Left lung (tissue), 10 donors: ENCODE data around the gene C10orf143. TPM values are rescaled to one million over a fixed set of nuclear protein-coding genes. Genes with fewer than 3 reads are reported as not detected.

ENCODE experiments used
- ATAC-seq: fragments of 200-7000 bp; cut with Tn5 transposase; one replicate; pipeline ENCODE4 v1.9.1; 2020; ENCODE audit warnings: moderate library complexity
- DNase-seq, 4 donors: peaks; one replicate each; pipeline ENCODE4 v3.0.0-alpha.2; 2013 to 2020
- H3K27ac ChIP-seq, 2 donors: fragments of 200-600 bp; sonication (generic) in 1 of 2; one replicate each; pipeline versions ENCODE4 v1.5.0 to v1.8.0; 2020 to 2021
- H3K27me3 ChIP-seq, 2 donors: fragments of 200-600 bp; sonication (generic) in 1 of 2; one replicate each; pipeline versions ENCODE4 v1.5.0 to v1.8.0; 2020 to 2021
- H3K36me3 ChIP-seq, 2 donors: fragments of 200-600 bp; sonication (generic) in 1 of 2; one replicate each; pipeline versions ENCODE4 v1.5.0 to v1.8.0; 2020 to 2021
- H3K4me1 ChIP-seq, 2 donors: fragments of 200-600 bp; one replicate each; pipeline ENCODE4 v1.8.0; 2021
- H3K4me3 ChIP-seq, 2 donors: fragments of 200-600 bp; sonication (generic) in 1 of 2; one replicate each; pipeline versions ENCODE4 v1.5.0 to v1.8.0; 2020 to 2021; ENCODE audit warnings: mild to moderate bottlenecking in 1 of 2
- H3K9me3 ChIP-seq, 2 donors: fragments of 200-600 bp; sonication (generic) in 1 of 2; one replicate each; pipeline versions ENCODE4 v1.5.0 to v1.8.0; 2020 to 2021
- intact Hi-C, 2 donors: fragments of 100-400 bp; cut with DNase I; formaldehyde crosslinking; loops; one replicate each; pipeline versions ENCODE4 v1.11.2 to v1.14.2; 2022
- polyA plus RNA-seq, 6 donors: library from polyadenylated mRNA; unstranded; fragments of 120-200 nt; gene quantifications; one replicate each; pipeline ENCODE4 v1.2.1, GENCODE V29; 2013; ENCODE audit not compliant: insufficient read length in 6 of 6
- total RNA-seq, 2 donors: library from RNA; stranded (reverse); fragmentation: NEBNext Ultra II Directional; extraction: Animal tissue kit (Norgen Biotek cat#: 25700); gene quantifications; one replicate each; pipeline ENCODE4 v1.2.1, GENCODE V29; 2021
- TF ChIP-seq, protein P1 (sequence below), 2 donors: fragments of 200-600 bp; sonication (generic) in 1 of 2; IDR thresholded peaks; one replicate each; pipeline versions ENCODE4 v1.5.0 to v1.8.0; 2021; ENCODE audit warnings: antibody characterized with exemption in 2 of 2
- donor health status: DM: no; HTN: yes; CAD: no.
- donor health status: DM: no; HTN: no; CAD: no.

The C10orf143 gene
- total and polyA plus RNA-seq, 8 donors: 2.0 to 5.6 (median 5.0) TPM

DNA sequence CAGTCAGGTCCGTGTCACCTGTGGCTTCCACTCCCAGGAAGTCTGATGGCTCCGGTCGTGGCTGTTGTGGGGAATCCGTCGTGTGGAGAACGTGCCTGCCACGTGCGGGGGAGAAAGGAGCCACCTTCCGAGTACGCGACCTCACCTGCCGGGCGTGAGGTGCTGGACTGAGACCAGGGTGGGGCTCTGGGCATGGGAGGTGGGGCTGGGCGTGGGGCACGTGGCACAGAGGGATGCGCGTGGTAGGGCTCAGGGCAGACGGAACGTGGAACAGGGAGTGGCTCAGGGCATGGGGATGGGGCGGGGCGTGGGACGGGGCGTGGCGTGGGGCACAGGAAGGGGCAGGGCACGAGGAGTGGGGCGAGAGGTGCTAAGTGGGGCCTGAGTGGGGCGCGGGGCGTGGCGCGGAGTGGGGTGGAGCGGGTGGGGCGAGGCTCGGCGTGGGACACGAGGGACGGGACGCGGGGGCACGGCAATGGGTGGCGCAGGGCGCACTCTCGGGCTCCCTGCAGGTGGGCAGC, 64.8 kb downstream of the C10orf143 start:
- DNase-seq (no peak), ATAC-seq (no peak)
- H3K27me3 ChIP-seq: peaks cover 0 to 51% of the 10 kb centered on the region in 2 donors
- H3K27ac ChIP-seq: no peak overlapping the region
- H3K36me3 ChIP-seq: no peaks in the 10 kb centered on the region
- intact Hi-C loops: no loop called here
- no peaks in the 10 kb centered on the region for H3K9me3 ChIP-seq
- TF ChIP-seq, protein P1, sequence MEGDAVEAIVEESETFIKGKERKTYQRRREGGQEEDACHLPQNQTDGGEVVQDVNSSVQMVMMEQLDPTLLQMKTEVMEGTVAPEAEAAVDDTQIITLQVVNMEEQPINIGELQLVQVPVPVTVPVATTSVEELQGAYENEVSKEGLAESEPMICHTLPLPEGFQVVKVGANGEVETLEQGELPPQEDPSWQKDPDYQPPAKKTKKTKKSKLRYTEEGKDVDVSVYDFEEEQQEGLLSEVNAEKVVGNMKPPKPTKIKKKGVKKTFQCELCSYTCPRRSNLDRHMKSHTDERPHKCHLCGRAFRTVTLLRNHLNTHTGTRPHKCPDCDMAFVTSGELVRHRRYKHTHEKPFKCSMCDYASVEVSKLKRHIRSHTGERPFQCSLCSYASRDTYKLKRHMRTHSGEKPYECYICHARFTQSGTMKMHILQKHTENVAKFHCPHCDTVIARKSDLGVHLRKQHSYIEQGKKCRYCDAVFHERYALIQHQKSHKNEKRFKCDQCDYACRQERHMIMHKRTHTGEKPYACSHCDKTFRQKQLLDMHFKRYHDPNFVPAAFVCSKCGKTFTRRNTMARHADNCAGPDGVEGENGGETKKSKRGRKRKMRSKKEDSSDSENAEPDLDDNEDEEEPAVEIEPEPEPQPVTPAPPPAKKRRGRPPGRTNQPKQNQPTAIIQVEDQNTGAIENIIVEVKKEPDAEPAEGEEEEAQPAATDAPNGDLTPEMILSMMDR (IDR thresholded peaks at IDR 0.05): no peak
- no peaks in the 10 kb centered on the region for H3K4me1 ChIP-seq
- no peak overlapping the region for H3K4me3 ChIP-seq

DNA sequence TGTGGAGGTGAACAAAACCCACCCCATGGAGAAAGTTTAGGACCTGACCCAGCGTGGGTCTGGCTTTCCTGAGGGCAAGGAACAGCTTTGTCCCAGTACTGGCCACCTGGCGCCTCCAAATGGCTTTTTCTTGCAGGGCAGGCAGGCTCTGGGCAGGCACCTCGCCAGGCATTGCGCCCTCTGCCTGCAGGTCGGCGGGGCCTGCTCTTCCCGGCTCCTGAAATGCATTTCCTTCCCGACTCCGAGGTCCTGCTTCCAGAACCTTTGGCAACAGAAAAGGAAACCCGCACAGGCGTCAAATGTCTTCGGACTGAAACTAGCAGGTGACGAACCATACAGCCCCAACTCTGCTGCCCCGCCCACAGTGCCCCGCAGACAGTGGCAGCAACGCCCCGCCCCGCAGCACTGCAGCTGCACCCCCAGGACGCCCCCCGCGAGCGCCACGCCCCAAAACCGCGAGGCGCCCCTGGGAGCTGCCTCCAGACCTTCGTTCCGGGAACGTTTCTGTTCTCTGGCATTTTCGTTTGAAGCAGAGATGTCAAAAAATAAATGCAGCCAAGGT, 65.5 kb downstream of the C10orf143 start:
- ATAC-seq (no peak), DNase-seq (peak in 2 of 4 donors; percentile 13 to 52)
- Histone ChIP-seq H3K9me3 (no peaks in the 10 kb centered on the region), H3K27me3 (peaks cover 0 to 51% of the 10 kb centered on the region in 2 donors), H3K36me3 (no peaks in the 10 kb centered on the region), H3K4me1 (no peaks in the 10 kb centered on the region), H3K4me3 (no peak overlapping the region), H3K27ac (no peak overlapping the region)
- TF ChIP-seq, protein P1 (IDR thresholded peaks at IDR 0.05): no peak
- intact Hi-C loops: no loop called here

GRCh38 chr10:130044067-130045061, 66.3 kb downstream of the C10orf143 start:
- TF ChIP-seq, protein P1 (IDR thresholded peaks at IDR 0.05): no peak
- Histone ChIP-seq H3K27ac (no peak overlapping the region), H3K9me3 (no peaks in the 10 kb centered on the region), H3K27me3 (peaks cover 0 to 51% of the 10 kb centered on the region in 2 donors), H3K36me3 (no peaks in the 10 kb centered on the region), H3K4me1 (no peaks in the 10 kb centered on the region), H3K4me3 (no peak overlapping the region)
- intact Hi-C loops: no loop called here
- ATAC-seq: no peak
- DNase-seq: peak in 1 of 4 donors; percentile 71

- Histone ChIP-seq H3K36me3 (no peaks in the 10 kb centered on the region), H3K9me3 (no peaks in the 10 kb centered on the region), H3K4me3 (no peak overlapping the region), H3K4me1 (no peaks in the 10 kb centered on the region), H3K27me3 (peaks cover 0 to 51% of the 10 kb centered on the region in 2 donors), H3K27ac (no peak overlapping the region)
- intact Hi-C loops: no loop called here
- ATAC-seq: no peak
- TF ChIP-seq, protein P1 (IDR thresholded peaks at IDR 0.05): no peak
- DNase-seq: no peak
Observed at GRCh38 chr10:130043491-130043890, 67.1 kb downstream of the C10orf143 start.

- TF ChIP-seq, protein P1 (IDR thresholded peaks at IDR 0.05): no peak
- Histone ChIP-seq H3K4me1 (no peaks in the 10 kb centered on the region), H3K9me3 (no peaks in the 10 kb centered on the region), H3K27me3 (peaks cover 0 to 47% of the 10 kb centered on the region in 2 donors), H3K27ac (no peak overlapping the region), H3K4me3 (no peak overlapping the region), H3K36me3 (no peaks in the 10 kb centered on the region)
- DNase-seq (no peak), ATAC-seq (no peak)
- intact Hi-C loops: no loop called here
Observed at GRCh38 chr10:130042381-130042780, 68.2 kb downstream of the C10orf143 start.
